Measurements from ENCODE around the gene ODAPH. TPM values are rescaled to one million over a fixed set of nuclear protein-coding genes. Genes with fewer than 3 reads are reported as not detected.

The ODAPH gene
- total RNA-seq, 4 donors from 2014 or later: 0.23 TPM; not detected in 3

DNA sequence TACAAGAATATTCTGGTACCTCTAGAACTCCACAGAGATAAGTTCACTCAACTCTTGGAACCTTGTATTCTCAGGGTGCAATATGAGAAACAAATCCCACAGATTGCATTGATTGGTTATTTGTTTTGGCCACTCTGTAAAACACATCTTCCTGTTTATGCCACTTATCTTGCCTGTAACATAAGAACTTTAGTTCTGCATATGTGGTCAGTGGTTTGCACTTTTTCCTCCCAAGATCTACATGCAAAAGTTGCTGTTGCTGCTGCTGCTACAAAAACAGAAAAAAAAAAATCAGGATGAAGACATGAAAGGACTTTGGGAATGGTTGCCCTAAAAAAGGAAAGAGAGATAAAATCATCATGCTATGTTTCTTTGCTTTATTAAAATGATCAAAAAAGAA, 9.6 kb downstream of the ODAPH start:
- H3K4me3 ChIP-seq: no peak overlapping the region
- no peak overlapping the region for H3K27ac ChIP-seq
- H3K9me3 ChIP-seq: no peaks in the 10 kb centered on the region
- H3K36me3 ChIP-seq: no peaks in the 10 kb centered on the region
- TF ChIP-seq, protein P1, sequence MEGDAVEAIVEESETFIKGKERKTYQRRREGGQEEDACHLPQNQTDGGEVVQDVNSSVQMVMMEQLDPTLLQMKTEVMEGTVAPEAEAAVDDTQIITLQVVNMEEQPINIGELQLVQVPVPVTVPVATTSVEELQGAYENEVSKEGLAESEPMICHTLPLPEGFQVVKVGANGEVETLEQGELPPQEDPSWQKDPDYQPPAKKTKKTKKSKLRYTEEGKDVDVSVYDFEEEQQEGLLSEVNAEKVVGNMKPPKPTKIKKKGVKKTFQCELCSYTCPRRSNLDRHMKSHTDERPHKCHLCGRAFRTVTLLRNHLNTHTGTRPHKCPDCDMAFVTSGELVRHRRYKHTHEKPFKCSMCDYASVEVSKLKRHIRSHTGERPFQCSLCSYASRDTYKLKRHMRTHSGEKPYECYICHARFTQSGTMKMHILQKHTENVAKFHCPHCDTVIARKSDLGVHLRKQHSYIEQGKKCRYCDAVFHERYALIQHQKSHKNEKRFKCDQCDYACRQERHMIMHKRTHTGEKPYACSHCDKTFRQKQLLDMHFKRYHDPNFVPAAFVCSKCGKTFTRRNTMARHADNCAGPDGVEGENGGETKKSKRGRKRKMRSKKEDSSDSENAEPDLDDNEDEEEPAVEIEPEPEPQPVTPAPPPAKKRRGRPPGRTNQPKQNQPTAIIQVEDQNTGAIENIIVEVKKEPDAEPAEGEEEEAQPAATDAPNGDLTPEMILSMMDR (IDR thresholded peaks at IDR 0.05): no peak
- no peak for TF ChIP-seq POLR2A (IDR thresholded peaks at IDR 0.05)
- no peaks in the 10 kb centered on the region for H3K4me1 ChIP-seq
- intact Hi-C loops (cut with DNase I): no loop called here
- H3K27me3 ChIP-seq: peaks cover 0 to 6% (median 0%) of the 10 kb centered on the region in 4 donors
- DNase-seq: no peak

DNA sequence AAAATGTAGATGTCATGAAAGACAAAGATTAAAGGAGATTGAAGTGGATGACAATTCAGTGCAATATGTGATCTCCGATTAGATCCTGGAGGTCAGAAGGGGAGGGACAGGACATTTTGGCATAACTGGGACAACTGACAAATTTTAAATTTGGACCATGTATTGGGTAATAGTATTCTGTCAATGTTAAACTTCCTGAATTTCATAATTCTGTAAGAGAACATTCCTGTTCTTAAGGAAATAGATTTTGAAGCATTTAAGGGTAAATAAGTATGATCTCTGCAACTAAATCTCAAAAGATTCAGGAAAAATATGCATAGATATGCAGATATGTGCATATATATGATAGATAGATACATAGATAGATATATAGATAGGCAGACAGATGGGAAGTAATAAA, 11.0 kb downstream of the ODAPH start:
- H3K4me3 ChIP-seq: no peak overlapping the region
- TF ChIP-seq, protein P1 (IDR thresholded peaks at IDR 0.05): no peak
- no peak for TF ChIP-seq POLR2A (IDR thresholded peaks at IDR 0.05)
- no peak for DNase-seq
- H3K9me3 ChIP-seq: no peaks in the 10 kb centered on the region
- H3K36me3 ChIP-seq: no peaks in the 10 kb centered on the region
- H3K4me1 ChIP-seq: no peaks in the 10 kb centered on the region
- WGBS, 2 donors: 68 to 72% methylated on average over 1 of the region's 1 CpG
- peaks cover 0 to 6% (median 0%) of the 10 kb centered on the region in 4 donors for H3K27me3 ChIP-seq
- H3K27ac ChIP-seq: no peak overlapping the region
- intact Hi-C loops (cut with DNase I): no loop called here

DNA sequence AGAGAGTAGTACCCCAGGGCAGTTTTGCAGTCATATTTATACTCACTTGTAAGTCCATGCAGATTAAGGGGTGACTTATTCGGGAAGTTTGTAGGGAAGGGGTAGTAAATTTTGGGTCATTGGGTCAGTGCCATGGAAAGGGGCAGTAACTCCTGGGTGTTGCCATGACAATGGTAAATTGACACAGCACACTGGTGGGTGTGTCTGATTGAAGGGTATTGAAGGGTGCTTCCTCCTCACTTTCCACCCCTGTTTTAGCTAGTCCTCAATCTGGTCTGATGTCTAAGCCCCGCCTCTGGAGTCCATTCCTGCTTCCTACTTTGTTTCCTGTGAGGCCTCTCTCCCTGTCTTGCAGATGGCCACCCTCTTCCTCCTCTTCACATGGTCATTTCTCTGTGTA, 11.9 kb downstream of the ODAPH start:
- Histone ChIP-seq H3K36me3 (no peaks in the 10 kb centered on the region), H3K27ac (no peak overlapping the region), H3K4me1 (no peaks in the 10 kb centered on the region), H3K27me3 (peaks cover 0 to 6% (median 0%) of the 10 kb centered on the region in 4 donors), H3K9me3 (no peaks in the 10 kb centered on the region), H3K4me3 (no peak overlapping the region)
- TF ChIP-seq, protein P1 (IDR thresholded peaks at IDR 0.05): no peak
- TF ChIP-seq POLR2A (IDR thresholded peaks at IDR 0.05): no peak
- no peak for DNase-seq
- intact Hi-C loops (cut with DNase I): no loop called here
- 83 to 84% methylated on average over 2 of the region's 2 CpGs for WGBS, 2 donors

DNA sequence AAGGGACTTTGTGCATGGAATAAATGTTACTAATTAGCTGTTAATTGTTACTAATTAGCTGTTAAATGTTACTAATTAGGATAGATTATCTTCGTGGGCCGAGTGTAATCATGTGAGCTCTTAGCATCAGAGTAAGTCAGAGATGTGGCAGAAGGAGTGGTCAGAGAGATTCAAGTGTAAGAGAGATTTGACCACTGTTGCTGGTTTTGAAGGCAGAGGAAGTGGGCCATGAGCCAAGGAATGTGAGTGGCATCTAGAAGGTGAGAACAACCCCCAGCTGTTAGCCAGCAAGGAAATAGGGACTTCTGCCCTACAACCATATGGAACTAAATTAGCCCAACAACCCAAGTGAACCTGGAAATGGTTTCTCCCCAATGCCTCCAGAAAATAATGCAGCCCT, 28.2 kb downstream of the ODAPH start:
- Histone ChIP-seq H3K9me3 (peaks cover 0 to 5% (median 0%) of the 10 kb centered on the region in 3 donors), H3K27ac (no peak overlapping the region), H3K4me1 (no peaks in the 10 kb centered on the region), H3K27me3 (no peaks in the 10 kb centered on the region), H3K4me3 (no peak overlapping the region), H3K36me3 (no peaks in the 10 kb centered on the region)
- intact Hi-C loops (cut with DNase I): no loop called here
- no peak for DNase-seq
- 81 to 83% methylated on average over 2 of the region's 2 CpGs for WGBS, 2 donors
- no peak for TF ChIP-seq POLR2A (IDR thresholded peaks at IDR 0.05)
- TF ChIP-seq, protein P1 (IDR thresholded peaks at IDR 0.05): no peak

DNA sequence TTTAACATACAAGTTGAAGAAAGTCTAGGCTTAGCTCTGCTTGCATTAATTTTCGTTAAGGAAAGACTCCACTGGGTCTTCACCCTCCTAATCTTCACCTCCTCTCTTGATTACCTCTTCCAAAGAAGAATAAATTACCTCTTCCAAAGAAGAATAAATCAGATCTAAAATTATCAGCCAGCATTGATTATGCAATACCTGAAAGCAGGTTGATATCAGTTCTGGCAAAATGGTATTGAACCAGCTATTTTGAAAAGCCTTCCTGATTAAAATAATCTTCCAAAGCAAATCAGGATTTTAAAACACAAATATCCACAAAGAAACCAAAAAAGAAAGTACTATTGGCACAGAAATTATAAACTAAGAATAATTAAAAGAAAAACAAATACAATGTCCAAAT, 37.5 kb downstream of the ODAPH start:
- H3K4me1 ChIP-seq: no peaks in the 10 kb centered on the region
- TF ChIP-seq POLR2A (IDR thresholded peaks at IDR 0.05): no peak
- TF ChIP-seq, protein P1 (IDR thresholded peaks at IDR 0.05): no peak
- no peaks in the 10 kb centered on the region for H3K36me3 ChIP-seq
- WGBS, 2 donors: 64 to 88% methylated on average over 1 of the region's 1 CpG
- no peak for DNase-seq
- no peaks in the 10 kb centered on the region for H3K27me3 ChIP-seq
- H3K4me3 ChIP-seq: no peak overlapping the region
- H3K27ac ChIP-seq: no peak overlapping the region
- H3K9me3 ChIP-seq: no peaks in the 10 kb centered on the region
- intact Hi-C loops (cut with DNase I): no loop called here

All from esophagus squamous epithelium (tissue), 5 donors.